SK-N-SH treated with all-trans-retinoic acid at 6 μM for 48 hours (cell line): ENCODE measurements around the gene TPCN1.
A peak's percentile ranks its signal among the peaks of the same experiment; 100 is the strongest.

ENCODE experiments used
- ATAC-seq: fragments of 200-7000 bp; cut with Tn5 transposase; 3 replicates; pipeline ENCODE4 v1.9.1; 2020; ENCODE audit warnings: mild to moderate bottlenecking, moderate library complexity
- ARNTL ChIP-seq: fragments of 450-650 bp; formaldehyde crosslinking; IDR thresholded peaks from 2 replicates; pipeline ENCODE4 v1.5.0; 2020; ENCODE audit warnings: low read depth, mild to moderate bottlenecking, moderate library complexity, borderline replicate concordance
- BACH2 ChIP-seq: fragments of 250-450 bp; sonication (Bioruptor Pico); IDR thresholded peaks from 2 replicates; pipeline ENCODE4 v1.9.0; 2021; ENCODE audit warnings: mild to moderate bottlenecking, borderline replicate concordance
- CREB5 ChIP-seq: fragments of 250-450 bp; sonication (Bioruptor Pico); IDR thresholded peaks from 2 replicates; pipeline ENCODE4 v1.5.1; 2020; ENCODE audit warnings: low read depth, mild to moderate bottlenecking, moderate library complexity
- CSDC2 ChIP-seq: fragments of 250-450 bp; sonication (Bioruptor Pico); IDR thresholded peaks from 2 replicates; pipeline ENCODE4 v1.5.0; 2020; ENCODE audit warnings: mild to moderate bottlenecking, moderate library complexity
- ESRRG ChIP-seq: fragments of 250-450 bp; sonication (Bioruptor Pico); IDR thresholded peaks from 2 replicates; pipeline ENCODE4 v1.6.1; 2021; ENCODE audit warnings: mild to moderate bottlenecking
- GLIS3 ChIP-seq: fragments of 250-450 bp; sonication (Bioruptor Pico); IDR thresholded peaks from 2 replicates; pipeline ENCODE4 v1.5.0; 2020; ENCODE audit warnings: mild to moderate bottlenecking, moderate library complexity
- ISL1 ChIP-seq: fragments of 250-450 bp; sonication (Bioruptor Pico); IDR thresholded peaks from 2 replicates; pipeline ENCODE4 v2.1.2; 2022; ENCODE audit warnings: mild to moderate bottlenecking, moderate library complexity
- OSR1 ChIP-seq: fragments of 250-450 bp; sonication (Bioruptor Pico); IDR thresholded peaks from 2 replicates; pipeline ENCODE4 v1.8.0; 2022; ENCODE audit warnings: moderate library complexity, mild to moderate bottlenecking, inconsistent platforms
- PATZ1 ChIP-seq: fragments of 250-450 bp; sonication (Bioruptor Pico); IDR thresholded peaks from 2 replicates; pipeline ENCODE4 v1.8.0; 2020; ENCODE audit warnings: mild to moderate bottlenecking, moderate library complexity, borderline replicate concordance
- PPARA ChIP-seq: fragments of 250-450 bp; sonication (Bioruptor Pico); IDR thresholded peaks from 2 replicates; pipeline ENCODE4 v1.5.0; 2020; ENCODE audit warnings: mild to moderate bottlenecking, borderline replicate concordance
- SNAI2 ChIP-seq: fragments of 250-450 bp; sonication (Bioruptor Pico); IDR thresholded peaks from 2 replicates; pipeline ENCODE4 v1.5.0; 2020; ENCODE audit warnings: mild to moderate bottlenecking, moderate library complexity
- TCF4 ChIP-seq: fragments of 250-450 bp; sonication (Bioruptor Pico); IDR thresholded peaks from 2 replicates; pipeline ENCODE4 v1.8.0; 2021; ENCODE audit warnings: mild to moderate bottlenecking, moderate library complexity, borderline replicate concordance
- TOX ChIP-seq: fragments of 250-450 bp; sonication (Bioruptor Pico); IDR thresholded peaks from 2 replicates; pipeline ENCODE4 v1.8.0; 2021; ENCODE audit warnings: mild to moderate bottlenecking, moderate library complexity, borderline replicate concordance
- ZC3H10 ChIP-seq: fragments of 250-450 bp; sonication (Bioruptor Pico); IDR thresholded peaks from 2 replicates; pipeline ENCODE4 v1.5.1; 2021; ENCODE audit warnings: mild to moderate bottlenecking, moderate library complexity
- ZFP3 ChIP-seq: fragments of 250-450 bp; sonication (Bioruptor Pico); IDR thresholded peaks from 2 replicates; pipeline ENCODE4 v1.5.0; 2020; ENCODE audit warnings: mild to moderate bottlenecking, moderate library complexity
- ZFP30 ChIP-seq: fragments of 450-650 bp; formaldehyde crosslinking; IDR thresholded peaks from 2 replicates; pipeline ENCODE4 v1.5.0; 2022; ENCODE audit warnings: mild to moderate bottlenecking, moderate library complexity
- ZNF565 ChIP-seq: fragments of 450-650 bp; formaldehyde crosslinking; conservative IDR thresholded peaks from 2 replicates; pipeline ENCODE4 v1.5.0; 2020; ENCODE audit warnings: low read depth, mild to moderate bottlenecking, moderate library complexity
- ZNF70 ChIP-seq: fragments of 450-650 bp; formaldehyde crosslinking; IDR thresholded peaks from 2 replicates; pipeline ENCODE4 v1.5.0; 2020; ENCODE audit warnings: mild to moderate bottlenecking, moderate library complexity
- ZNF8 ChIP-seq: fragments of 450-650 bp; formaldehyde crosslinking; IDR thresholded peaks from 2 replicates; pipeline ENCODE4 v1.5.0; 2020; ENCODE audit warnings: mild to moderate bottlenecking, moderate library complexity
- TF ChIP-seq, protein P1 (sequence below): fragments of 250-450 bp; sonication (Bioruptor Pico); IDR thresholded peaks from 2 replicates; pipeline ENCODE4 v1.8.0; 2021; ENCODE audit warnings: low read depth, mild to moderate bottlenecking, moderate library complexity, borderline replicate concordance
- TF ChIP-seq, protein P2 (sequence below): fragments of 250-450 bp; sonication (Bioruptor Pico); IDR thresholded peaks from 2 replicates; pipeline ENCODE4 v1.5.0; 2020; ENCODE audit warnings: mild to moderate bottlenecking, moderate library complexity

Gene TPCN1

GRCh38 chr12:113298861-113299545 lies 77.7 kb downstream of the TPCN1 start:
- peak; percentile 6; the same call in 1 of the 3 replicates for ATAC-seq
- no peak for TF ChIP-seq CSDC2 (CRISPR knock-in tag)
- no peak for TF ChIP-seq ISL1 (CRISPR knock-in tag)
- no peak for TF ChIP-seq GLIS3 (CRISPR knock-in tag)
- TF ChIP-seq ARNTL: no peak
- TF ChIP-seq ESRRG: no peak
- TF ChIP-seq, protein P1, sequence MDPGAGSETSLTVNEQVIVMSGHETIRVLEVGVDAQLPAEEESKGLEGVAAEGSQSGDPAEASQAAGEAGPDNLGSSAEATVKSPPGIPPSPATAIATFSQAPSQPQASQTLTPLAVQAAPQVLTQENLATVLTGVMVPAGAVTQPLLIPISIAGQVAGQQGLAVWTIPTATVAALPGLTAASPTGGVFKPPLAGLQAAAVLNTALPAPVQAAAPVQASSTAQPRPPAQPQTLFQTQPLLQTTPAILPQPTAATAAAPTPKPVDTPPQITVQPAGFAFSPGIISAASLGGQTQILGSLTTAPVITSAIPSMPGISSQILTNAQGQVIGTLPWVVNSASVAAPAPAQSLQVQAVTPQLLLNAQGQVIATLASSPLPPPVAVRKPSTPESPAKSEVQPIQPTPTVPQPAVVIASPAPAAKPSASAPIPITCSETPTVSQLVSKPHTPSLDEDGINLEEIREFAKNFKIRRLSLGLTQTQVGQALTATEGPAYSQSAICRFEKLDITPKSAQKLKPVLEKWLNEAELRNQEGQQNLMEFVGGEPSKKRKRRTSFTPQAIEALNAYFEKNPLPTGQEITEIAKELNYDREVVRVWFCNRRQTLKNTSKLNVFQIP: no peak
- no peak for TF ChIP-seq CREB5
- TF ChIP-seq PATZ1 (CRISPR knock-in tag): no peak
- no peak for TF ChIP-seq ZFP3
- no peak for TF ChIP-seq ZNF8
- TF ChIP-seq ZNF565 (CRISPR knock-in tag): no peak
- TF ChIP-seq OSR1 (CRISPR knock-in tag): no peak
- TF ChIP-seq PPARA (CRISPR knock-in tag): no peak

DNA sequence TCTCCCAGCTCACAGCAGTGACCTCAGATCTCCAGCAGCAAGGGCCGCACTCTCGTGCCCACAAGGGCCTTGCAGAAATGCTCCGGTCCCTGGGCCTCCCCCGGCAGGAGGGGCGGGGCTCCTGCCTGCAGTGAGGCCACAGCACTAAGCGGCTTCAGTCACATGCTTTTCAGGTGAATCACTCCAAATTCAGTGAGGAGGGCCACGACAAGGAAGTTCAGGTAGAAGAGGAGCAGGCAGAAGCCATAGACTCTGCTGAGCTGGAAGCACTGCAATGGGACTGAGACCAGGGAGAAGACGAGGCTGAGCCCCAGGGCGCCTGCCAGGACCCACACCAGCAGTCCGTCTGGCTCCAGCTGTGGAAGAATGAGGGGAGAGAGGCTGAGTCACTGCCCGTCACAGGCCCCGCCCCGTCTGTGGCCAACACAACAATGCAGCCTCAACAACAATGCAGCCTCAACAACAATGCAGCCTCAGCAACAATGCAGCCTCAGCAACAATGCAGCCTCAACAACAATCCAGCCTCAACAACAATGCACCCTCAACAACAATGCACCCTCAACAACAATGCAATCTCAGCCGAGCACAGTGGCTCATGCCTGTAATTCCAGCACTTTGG lies 78.5 kb downstream of the TPCN1 start:
- no peak for TF ChIP-seq SNAI2 (CRISPR knock-in tag)
- TF ChIP-seq PPARA (CRISPR knock-in tag): no peak
- TF ChIP-seq ZC3H10 (CRISPR knock-in tag): no peak
- no peak for TF ChIP-seq BACH2 (CRISPR knock-in tag)
- no peak for TF ChIP-seq GLIS3 (CRISPR knock-in tag)
- no peak for TF ChIP-seq TCF4 (CRISPR knock-in tag)
- TF ChIP-seq, protein P1: no peak
- no peak for TF ChIP-seq CSDC2 (CRISPR knock-in tag)
- TF ChIP-seq ZNF70 (CRISPR knock-in tag): no peak
- TF ChIP-seq, protein P2, sequence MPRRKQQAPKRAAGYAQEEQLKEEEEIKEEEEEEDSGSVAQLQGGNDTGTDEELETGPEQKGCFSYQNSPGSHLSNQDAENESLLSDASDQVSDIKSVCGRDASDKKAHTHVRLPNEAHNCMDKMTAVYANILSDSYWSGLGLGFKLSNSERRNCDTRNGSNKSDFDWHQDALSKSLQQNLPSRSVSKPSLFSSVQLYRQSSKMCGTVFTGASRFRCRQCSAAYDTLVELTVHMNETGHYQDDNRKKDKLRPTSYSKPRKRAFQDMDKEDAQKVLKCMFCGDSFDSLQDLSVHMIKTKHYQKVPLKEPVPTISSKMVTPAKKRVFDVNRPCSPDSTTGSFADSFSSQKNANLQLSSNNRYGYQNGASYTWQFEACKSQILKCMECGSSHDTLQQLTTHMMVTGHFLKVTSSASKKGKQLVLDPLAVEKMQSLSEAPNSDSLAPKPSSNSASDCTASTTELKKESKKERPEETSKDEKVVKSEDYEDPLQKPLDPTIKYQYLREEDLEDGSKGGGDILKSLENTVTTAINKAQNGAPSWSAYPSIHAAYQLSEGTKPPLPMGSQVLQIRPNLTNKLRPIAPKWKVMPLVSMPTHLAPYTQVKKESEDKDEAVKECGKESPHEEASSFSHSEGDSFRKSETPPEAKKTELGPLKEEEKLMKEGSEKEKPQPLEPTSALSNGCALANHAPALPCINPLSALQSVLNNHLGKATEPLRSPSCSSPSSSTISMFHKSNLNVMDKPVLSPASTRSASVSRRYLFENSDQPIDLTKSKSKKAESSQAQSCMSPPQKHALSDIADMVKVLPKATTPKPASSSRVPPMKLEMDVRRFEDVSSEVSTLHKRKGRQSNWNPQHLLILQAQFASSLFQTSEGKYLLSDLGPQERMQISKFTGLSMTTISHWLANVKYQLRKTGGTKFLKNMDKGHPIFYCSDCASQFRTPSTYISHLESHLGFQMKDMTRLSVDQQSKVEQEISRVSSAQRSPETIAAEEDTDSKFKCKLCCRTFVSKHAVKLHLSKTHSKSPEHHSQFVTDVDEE (CRISPR knock-in tag): no peak
- TF ChIP-seq ISL1 (CRISPR knock-in tag): no peak
- TF ChIP-seq ZFP30 (CRISPR knock-in tag): no peak
- no peak for TF ChIP-seq ESRRG
- TF ChIP-seq ARNTL: no peak
- TF ChIP-seq ZFP3: no peak
- TF ChIP-seq OSR1 (CRISPR knock-in tag): no peak
- no peak for TF ChIP-seq ZNF8
- peak; percentile 89 for ATAC-seq

- ATAC-seq: no peak
- TF ChIP-seq ARNTL (no peak), ZNF70 (CRISPR knock-in tag) (no peak), ZFP3 (no peak), TOX (CRISPR knock-in tag) (no peak), ZNF565 (CRISPR knock-in tag) (no peak), CSDC2 (CRISPR knock-in tag) (no peak), SNAI2 (CRISPR knock-in tag) (no peak), GLIS3 (CRISPR knock-in tag) (no peak)
- TF ChIP-seq, protein P1: no peak
These were observed 80.5 kb downstream of the TPCN1 start for GRCh38 chr12:113301811-113302210.
